ENCODE data around the gene XPO1. TPM values are rescaled to one million over a fixed set of nuclear protein-coding genes. Genes with fewer than 3 reads are reported as not detected.

Gene XPO1
- total RNA-seq, 4 donors from 2014 or later, result 49.7 to 96.6 (median 73.1) TPM

DNA sequence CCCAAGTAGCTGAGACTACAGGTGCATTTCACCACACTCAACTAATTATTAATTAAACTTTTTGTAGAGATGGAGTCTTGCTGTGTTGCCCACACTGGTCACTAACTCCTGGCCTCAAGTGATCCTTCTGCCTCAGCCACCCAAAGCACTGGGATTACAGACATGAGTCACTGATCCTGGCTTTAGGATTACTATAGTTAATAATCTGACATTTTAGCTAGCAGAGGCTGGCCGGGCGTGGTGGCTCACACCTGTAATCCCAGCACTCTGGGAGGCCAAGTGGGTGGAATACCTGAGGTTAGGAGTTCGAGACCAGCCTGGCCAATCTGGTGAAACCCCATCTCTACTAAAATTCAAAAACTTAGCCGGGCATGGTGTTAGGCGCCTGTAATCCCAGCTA, 106.8 kb downstream of the XPO1 start:
- ATAC-seq (ENCODE audit: low FRiP score), result no peak
- no peak for DNase-seq (ENCODE audit: low spot score)
- TF ChIP-seq, protein P1, sequence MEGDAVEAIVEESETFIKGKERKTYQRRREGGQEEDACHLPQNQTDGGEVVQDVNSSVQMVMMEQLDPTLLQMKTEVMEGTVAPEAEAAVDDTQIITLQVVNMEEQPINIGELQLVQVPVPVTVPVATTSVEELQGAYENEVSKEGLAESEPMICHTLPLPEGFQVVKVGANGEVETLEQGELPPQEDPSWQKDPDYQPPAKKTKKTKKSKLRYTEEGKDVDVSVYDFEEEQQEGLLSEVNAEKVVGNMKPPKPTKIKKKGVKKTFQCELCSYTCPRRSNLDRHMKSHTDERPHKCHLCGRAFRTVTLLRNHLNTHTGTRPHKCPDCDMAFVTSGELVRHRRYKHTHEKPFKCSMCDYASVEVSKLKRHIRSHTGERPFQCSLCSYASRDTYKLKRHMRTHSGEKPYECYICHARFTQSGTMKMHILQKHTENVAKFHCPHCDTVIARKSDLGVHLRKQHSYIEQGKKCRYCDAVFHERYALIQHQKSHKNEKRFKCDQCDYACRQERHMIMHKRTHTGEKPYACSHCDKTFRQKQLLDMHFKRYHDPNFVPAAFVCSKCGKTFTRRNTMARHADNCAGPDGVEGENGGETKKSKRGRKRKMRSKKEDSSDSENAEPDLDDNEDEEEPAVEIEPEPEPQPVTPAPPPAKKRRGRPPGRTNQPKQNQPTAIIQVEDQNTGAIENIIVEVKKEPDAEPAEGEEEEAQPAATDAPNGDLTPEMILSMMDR (IDR thresholded peaks at IDR 0.05), result no peak

Other genes starting within 250 kb of the XPO1 start
- gene USP34, start 67.3 kb downstream of the XPO1 start, total RNA-seq, result 100 to 1,000 TPM; 124 to 147 (median 135) TPM